Effector memory CD8-positive, alpha-beta T cell (primary cell): Measurements from ENCODE around the gene NIPBL.
"Not testable (repeated sequence)": the region's sequence is repeated elsewhere in the genome, so short reads cannot be mapped to it uniquely, and the experiment has no call there.

Experiments
- ATAC-seq: fragments of 150-1000 bp; cut with Tn5 transposase; replicated peaks from 2 replicates; pipeline ENCODE4 v1.10.0; 2021; ENCODE audit warnings: mild to moderate bottlenecking, moderate library complexity
- DNase-seq, 3 experiments: peaks; one replicate each; pipeline ENCODE4 v3.0.0; 2021
- H3K27ac Mint-ChIP-seq, 2 donors: one replicate each; pipeline ENCODE4 v1.8.0; 2022; ENCODE audit warnings: mild to moderate bottlenecking in 2 of 2, mixed read lengths in 2 of 2, moderate library complexity in 2 of 2
- H3K27me3 Mint-ChIP-seq, 2 donors: one replicate each; pipeline ENCODE4 v1.8.0; 2022; ENCODE audit warnings: mixed read lengths in 2 of 2
- H3K36me3 Mint-ChIP-seq: one replicate; pipeline ENCODE4 v1.8.0; 2022; ENCODE audit warnings: mild to moderate bottlenecking, moderate library complexity, mixed read lengths; ENCODE audit not compliant: insufficient read depth
- H3K4me1 Mint-ChIP-seq, 2 donors: one replicate each; pipeline ENCODE4 v1.8.0; 2022; ENCODE audit warnings: low read depth in 2 of 2, mixed read lengths in 2 of 2
- H3K4me3 Mint-ChIP-seq, 2 donors: one replicate each; pipeline ENCODE4 v1.8.0; 2022; ENCODE audit warnings: mild to moderate bottlenecking in 2 of 2, mixed read lengths in 2 of 2, moderate library complexity in 2 of 2
- H3K9me3 Mint-ChIP-seq, 2 donors: one replicate each; pipeline ENCODE4 v1.8.0; 2022; ENCODE audit warnings: mixed read lengths in 2 of 2

NIPBL gene

GRCh38 chr5:36883894-36884462 lies 7.4 kb downstream of the NIPBL start:
- H3K27ac Mint-ChIP-seq = no peak overlapping the region
- H3K4me1 Mint-ChIP-seq = peaks cover 49 to 63% of the 10 kb centered on the region in 2 donors
- H3K9me3 Mint-ChIP-seq = no peaks in the 10 kb centered on the region
- ATAC-seq (no peak), DNase-seq (no peak)
- H3K27me3 Mint-ChIP-seq = no peaks in the 10 kb centered on the region
- H3K36me3 Mint-ChIP-seq = peaks cover 9% of the 10 kb centered on the region
- peak overlapping the region in 1 of 2 donors; percentile 43 for H3K4me3 Mint-ChIP-seq

- ATAC-seq = no peak
- Mint-ChIP-seq H3K27ac (peak overlapping the region in 1 of 2 donors; percentile 32), H3K27me3 (no peaks in the 10 kb centered on the region), H3K36me3 (peaks cover 9% of the 10 kb centered on the region), H3K9me3 (no peaks in the 10 kb centered on the region), H3K4me3 (no peak overlapping the region), H3K4me1 (peaks cover 53 to 67% of the 10 kb centered on the region in 2 donors)
- no peak for DNase-seq
Measured at GRCh38 chr5:36885149-36885548, 8.6 kb downstream of the NIPBL start.

- H3K4me3 Mint-ChIP-seq = peak overlapping the region in 1 of 2 donors; percentile 36
- DNase-seq (no peak), ATAC-seq (no peak)
- H3K27ac Mint-ChIP-seq = peak overlapping the region in 1 of 2 donors; percentile 32
- no peaks in the 10 kb centered on the region for H3K9me3 Mint-ChIP-seq
- peaks cover 51 to 71% of the 10 kb centered on the region in 2 donors for H3K4me1 Mint-ChIP-seq
- peaks cover 11% of the 10 kb centered on the region for H3K36me3 Mint-ChIP-seq
- H3K27me3 Mint-ChIP-seq = no peaks in the 10 kb centered on the region
Measured at GRCh38 chr5:36885566-36886485, 9.3 kb downstream of the NIPBL start.

- H3K36me3 Mint-ChIP-seq = peaks cover 15% of the 10 kb centered on the region
- ATAC-seq (no peak), DNase-seq (no peak)
- H3K27ac Mint-ChIP-seq = no peak overlapping the region
- peak overlapping the region in 1 of 2 donors; percentile 4 for H3K4me3 Mint-ChIP-seq
- H3K4me1 Mint-ChIP-seq = peaks cover 49 to 69% of the 10 kb centered on the region in 2 donors
- no peaks in the 10 kb centered on the region for H3K27me3 Mint-ChIP-seq
- no peaks in the 10 kb centered on the region for H3K9me3 Mint-ChIP-seq
Measured at GRCh38 chr5:36886791-36887190, 10.2 kb downstream of the NIPBL start.

GRCh38 chr5:36887532-36887931 lies 11.0 kb downstream of the NIPBL start:
- ATAC-seq (peak; percentile 24), DNase-seq (no peak)
- Mint-ChIP-seq H3K4me1 (peaks cover 44 to 66% of the 10 kb centered on the region in 2 donors), H3K4me3 (peak overlapping the region; percentile 4 to 51), H3K36me3 (peaks cover 15% of the 10 kb centered on the region), H3K27me3 (no peaks in the 10 kb centered on the region), H3K27ac (peak overlapping the region; percentile 29 to 32), H3K9me3 (no peaks in the 10 kb centered on the region)

- peak overlapping the region; percentile 4 to 51 for H3K4me3 Mint-ChIP-seq
- H3K27ac Mint-ChIP-seq = peak overlapping the region in 1 of 2 donors; percentile 32
- peaks cover 44 to 66% of the 10 kb centered on the region in 2 donors for H3K4me1 Mint-ChIP-seq
Measured at GRCh38 chr5:36888303-36888702, 11.7 kb downstream of the NIPBL start.

GRCh38 chr5:36889264-36889663 lies 12.7 kb downstream of the NIPBL start:
- ATAC-seq (no peak), DNase-seq (no peak)
- peaks cover 15% of the 10 kb centered on the region for H3K36me3 Mint-ChIP-seq
- no peak overlapping the region for H3K27ac Mint-ChIP-seq
- no peaks in the 10 kb centered on the region for H3K9me3 Mint-ChIP-seq
- no peaks in the 10 kb centered on the region for H3K27me3 Mint-ChIP-seq
- H3K4me3 Mint-ChIP-seq = peak overlapping the region in 1 of 2 donors; percentile 53
- H3K4me1 Mint-ChIP-seq = peaks cover 44 to 67% of the 10 kb centered on the region in 2 donors

More at GRCh38 chr5:36888303-36888702, 11.7 kb downstream of the NIPBL start:
- no peaks in the 10 kb centered on the region for H3K9me3 Mint-ChIP-seq
- ATAC-seq = no peak
- H3K27me3 Mint-ChIP-seq = no peaks in the 10 kb centered on the region
- no peak for DNase-seq
- H3K36me3 Mint-ChIP-seq = peaks cover 15% of the 10 kb centered on the region

- Mint-ChIP-seq H3K27me3 (no peaks in the 10 kb centered on the region), H3K36me3 (peaks cover 9% of the 10 kb centered on the region), H3K4me3 (no peak overlapping the region), H3K4me1 (peaks cover 48 to 73% of the 10 kb centered on the region in 2 donors), H3K27ac (no peak overlapping the region), H3K9me3 (no peaks in the 10 kb centered on the region)
- ATAC-seq = no peak
- no peak for DNase-seq
Measured at GRCh38 chr5:36891266-36891665, 14.7 kb downstream of the NIPBL start.

- peaks cover 47 to 73% of the 10 kb centered on the region in 2 donors for H3K4me1 Mint-ChIP-seq
- H3K4me3 Mint-ChIP-seq, DNase-seq, H3K27ac Mint-ChIP-seq, ATAC-seq, H3K36me3 Mint-ChIP-seq, H3K27me3 Mint-ChIP-seq, H3K9me3 Mint-ChIP-seq: not testable (repeated sequence)
Measured at GRCh38 chr5:36892085-36892830, 15.7 kb downstream of the NIPBL start.

GRCh38 chr5:36894954-36895353 lies 18.4 kb downstream of the NIPBL start:
- no peak overlapping the region for H3K27ac Mint-ChIP-seq
- peak overlapping the region in 1 of 2 donors; percentile 37 for H3K4me3 Mint-ChIP-seq
- H3K36me3 Mint-ChIP-seq = peaks cover 6% of the 10 kb centered on the region
- H3K4me1 Mint-ChIP-seq = peaks cover 44 to 74% of the 10 kb centered on the region in 2 donors
- ATAC-seq (peak; percentile 17), DNase-seq (no peak)
- no peaks in the 10 kb centered on the region for H3K9me3 Mint-ChIP-seq
- H3K27me3 Mint-ChIP-seq = no peaks in the 10 kb centered on the region

GRCh38 chr5:36896476-36896875 lies 19.9 kb downstream of the NIPBL start:
- DNase-seq = no peak
- H3K4me1 Mint-ChIP-seq = peaks cover 45 to 73% of the 10 kb centered on the region in 2 donors
- H3K27me3 Mint-ChIP-seq = no peaks in the 10 kb centered on the region
- ATAC-seq = no peak
- no peak overlapping the region for H3K27ac Mint-ChIP-seq
- peaks cover 9% of the 10 kb centered on the region for H3K36me3 Mint-ChIP-seq
- peak overlapping the region in 1 of 2 donors; percentile 27 for H3K4me3 Mint-ChIP-seq
- H3K9me3 Mint-ChIP-seq = no peaks in the 10 kb centered on the region

GRCh38 chr5:36897616-36898015 lies 21.0 kb downstream of the NIPBL start:
- ATAC-seq (no peak), DNase-seq (no peak)
- Mint-ChIP-seq H3K4me3 (no peak overlapping the region), H3K27me3 (no peaks in the 10 kb centered on the region), H3K9me3 (no peaks in the 10 kb centered on the region), H3K27ac (peak overlapping the region in 1 of 2 donors; percentile 1), H3K4me1 (peaks cover 51 to 78% of the 10 kb centered on the region in 2 donors), H3K36me3 (peaks cover 9% of the 10 kb centered on the region)

- Mint-ChIP-seq H3K27ac (peak overlapping the region in 1 of 2 donors; percentile 5), H3K27me3 (no peaks in the 10 kb centered on the region), H3K9me3 (no peaks in the 10 kb centered on the region), H3K4me3 (no peak overlapping the region), H3K36me3 (peaks cover 11% of the 10 kb centered on the region), H3K4me1 (peaks cover 55 to 78% of the 10 kb centered on the region in 2 donors)
- DNase-seq (no peak), ATAC-seq (no peak)
Measured at GRCh38 chr5:36899860-36900259, 23.3 kb downstream of the NIPBL start.
